MG63 (cell line): ENCODE results near the gene STXBP5. TPM values are rescaled to one million over a fixed set of nuclear protein-coding genes. Genes with fewer than 3 reads are reported as not detected.
A peak's percentile ranks its signal among the peaks of the same experiment; 100 is the strongest.

Experiments used
- DNase-seq: peaks from one replicate; pipeline ENCODE4 v3.0.0-alpha.2; 2020
- H3K27me3 ChIP-seq: fragments of 250-450 bp; sonication (Bioruptor Pico); 2 replicates; pipeline ENCODE4 v1.5.1; 2020; ENCODE audit warnings: mild to moderate bottlenecking, moderate library complexity
- H3K36me3 ChIP-seq: fragments of 250-450 bp; sonication (Bioruptor Pico); 2 replicates; pipeline ENCODE4 v1.5.1; 2020; ENCODE audit warnings: mild to moderate bottlenecking, moderate library complexity
- H3K4me3 ChIP-seq: fragments of 250-450 bp; sonication (Bioruptor Pico); 2 replicates; pipeline ENCODE4 v1.5.1; 2020; ENCODE audit warnings: mild to moderate bottlenecking, moderate library complexity
- H3K9me3 ChIP-seq: fragments of 250-450 bp; sonication (Bioruptor Pico); 2 replicates; pipeline ENCODE4 v1.5.1; 2020; ENCODE audit warnings: mild to moderate bottlenecking, moderate library complexity
- total RNA-seq: library from RNA; depleted of rRNA; stranded (reverse); fragments of >200 nt; shearing (Covaris generic); gene quantifications from 2 replicates; pipeline ENCODE4 v1.2.3, GENCODE V29; 2014; ENCODE audit warnings: low replicate concordance

Gene STXBP5
- total RNA-seq, 1 experiment from 2014 or later: 8.9 TPM

DNA sequence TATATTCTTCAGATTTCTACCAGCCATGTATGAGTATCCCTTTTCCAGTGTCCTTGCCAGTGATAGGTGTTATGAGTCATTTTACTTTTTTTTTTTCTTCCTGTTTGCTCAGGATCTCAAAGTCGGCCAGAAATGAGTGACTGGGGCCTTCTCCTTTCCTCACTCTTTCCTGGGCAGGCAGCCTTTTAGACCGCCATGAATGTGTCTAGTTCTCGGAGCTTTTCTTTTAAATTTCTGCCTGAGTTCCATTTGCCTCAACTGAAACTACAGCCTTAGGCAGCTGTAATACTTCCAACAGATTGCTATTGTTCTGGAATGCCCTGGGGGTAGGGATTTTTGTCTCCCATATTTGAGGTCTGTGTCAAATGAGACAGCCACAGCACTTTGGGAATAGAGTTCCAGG, 83.7 kb downstream of the STXBP5 start:
- no peak overlapping the region for H3K4me3 ChIP-seq
- no peaks in the 10 kb centered on the region for H3K9me3 ChIP-seq
- DNase-seq: peak; percentile 26
- H3K27me3 ChIP-seq: no peaks in the 10 kb centered on the region
- peaks cover 4% of the 10 kb centered on the region for H3K36me3 ChIP-seq

DNA sequence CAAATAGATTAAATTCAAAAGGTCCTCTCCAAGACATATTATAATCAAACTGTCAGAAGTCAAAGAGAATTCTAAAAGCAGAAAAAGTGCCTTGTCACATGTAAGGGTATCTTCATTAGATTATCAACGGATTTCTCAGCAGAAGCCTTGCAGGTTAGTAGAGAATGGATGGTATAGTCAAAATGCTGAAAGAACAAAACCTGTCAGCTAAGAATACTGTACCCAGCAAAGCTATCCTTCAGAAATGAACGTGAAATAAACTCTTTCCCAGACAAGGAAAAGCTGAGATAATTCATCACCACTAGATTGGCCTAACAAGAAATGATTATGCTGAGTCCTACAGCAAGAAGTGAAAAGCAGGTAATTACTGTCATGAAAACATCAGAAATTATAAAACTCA, 92.9 kb downstream of the STXBP5 start:
- Histone ChIP-seq H3K4me3 (no peak overlapping the region), H3K27me3 (no peaks in the 10 kb centered on the region), H3K9me3 (peaks cover 12% of the 10 kb centered on the region), H3K36me3 (peaks cover 18% of the 10 kb centered on the region)
- no peak for DNase-seq

DNA sequence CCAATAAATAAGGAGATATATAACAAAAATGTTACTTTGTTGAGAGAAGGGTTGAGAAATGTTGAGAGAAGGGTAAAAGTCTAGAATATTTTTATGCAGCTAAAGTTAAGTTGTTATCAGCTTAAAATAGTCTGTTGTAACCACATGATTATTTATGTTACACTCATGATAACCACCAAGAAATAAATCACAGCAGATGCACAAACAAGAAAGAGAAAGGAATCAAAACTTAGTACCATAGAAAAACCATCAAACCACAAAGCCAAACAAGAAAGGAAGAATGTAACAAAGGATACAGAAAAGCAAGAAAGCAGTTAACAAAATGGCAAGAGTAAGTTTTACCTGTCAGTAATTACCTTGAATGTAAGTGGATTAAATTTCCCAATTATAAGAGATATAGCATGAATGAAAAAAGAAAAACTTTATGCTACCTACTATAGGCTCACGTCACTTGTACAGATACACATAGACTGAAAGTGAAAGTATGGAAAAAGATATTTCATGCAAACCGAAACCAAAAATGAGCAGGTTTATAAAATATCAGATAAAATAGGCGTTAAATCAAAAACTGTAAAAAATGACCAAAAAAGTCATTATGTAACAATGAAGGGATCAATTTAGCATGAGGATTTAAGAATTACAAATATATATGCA, 93.6 kb downstream of the STXBP5 start:
- Histone ChIP-seq H3K27me3 (no peaks in the 10 kb centered on the region), H3K4me3 (no peak overlapping the region), H3K9me3 (peaks cover 12% of the 10 kb centered on the region), H3K36me3 (peaks cover 20% of the 10 kb centered on the region)
- no peak for DNase-seq

DNA sequence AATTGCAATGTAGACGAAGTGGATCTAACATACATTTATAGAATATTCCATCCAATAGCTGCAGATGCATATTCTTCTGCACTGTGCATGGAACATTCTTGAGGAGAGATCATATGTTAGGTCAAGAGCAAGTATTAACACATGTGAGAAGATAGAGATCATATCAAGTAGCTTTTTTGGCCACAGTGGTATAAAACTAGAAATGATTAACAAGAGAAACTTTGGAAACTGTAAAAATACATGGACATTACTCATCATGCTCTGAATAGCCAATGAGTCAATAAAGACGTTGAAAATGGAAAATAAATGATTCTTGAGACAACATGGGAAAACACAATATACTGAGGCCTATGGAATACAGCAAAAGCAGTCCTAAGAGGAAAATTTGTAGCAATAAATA, 94.2 kb downstream of the STXBP5 start:
- peaks cover 24% of the 10 kb centered on the region for H3K36me3 ChIP-seq
- no peaks in the 10 kb centered on the region for H3K27me3 ChIP-seq
- no peak for DNase-seq
- H3K9me3 ChIP-seq: peaks cover 12% of the 10 kb centered on the region
- H3K4me3 ChIP-seq: no peak overlapping the region

DNA sequence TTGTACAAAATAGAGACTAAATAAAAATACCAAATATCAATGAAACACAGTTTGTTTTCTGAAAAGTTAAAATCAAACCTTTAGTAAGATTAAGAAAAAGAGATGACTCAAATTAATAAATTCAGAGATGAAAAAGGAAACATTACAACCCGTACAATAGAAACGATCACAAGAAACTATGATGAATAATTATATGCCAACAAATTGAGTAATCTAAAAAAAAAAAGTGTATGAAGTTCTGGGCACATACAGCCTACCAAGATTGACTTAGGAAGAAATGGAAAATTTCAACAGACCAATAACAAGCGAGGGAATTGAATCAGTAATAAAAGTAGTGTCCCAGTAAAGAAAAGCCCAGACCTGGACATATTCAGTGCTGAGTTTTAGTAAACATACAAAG, 94.8 kb downstream of the STXBP5 start:
- H3K9me3 ChIP-seq: peaks cover 12% of the 10 kb centered on the region
- DNase-seq: no peak
- H3K36me3 ChIP-seq: peaks cover 29% of the 10 kb centered on the region
- H3K4me3 ChIP-seq: no peak overlapping the region
- no peaks in the 10 kb centered on the region for H3K27me3 ChIP-seq

DNA sequence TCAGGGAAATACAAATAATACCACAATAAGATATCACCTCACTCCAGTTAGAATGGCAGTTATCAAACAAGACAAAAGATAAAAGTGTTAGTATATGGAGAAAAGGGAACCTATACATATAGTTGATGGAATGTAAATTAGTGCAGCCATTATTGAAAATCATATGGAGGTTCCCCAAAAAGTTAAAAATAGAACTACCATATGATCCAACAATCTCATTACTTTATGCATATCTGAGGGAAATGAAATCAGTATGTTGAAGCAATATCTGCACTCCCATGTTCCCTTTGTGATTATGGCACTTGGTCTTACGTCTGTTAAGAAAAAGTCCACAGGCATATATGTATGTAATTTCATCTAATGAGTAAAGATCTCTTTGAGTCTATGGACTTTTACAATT, 96.9 kb downstream of the STXBP5 start:
- H3K27me3 ChIP-seq: no peaks in the 10 kb centered on the region
- no peak for DNase-seq
- H3K9me3 ChIP-seq: peaks cover 12% of the 10 kb centered on the region
- H3K4me3 ChIP-seq: no peak overlapping the region
- H3K36me3 ChIP-seq: peaks cover 34% of the 10 kb centered on the region

DNA sequence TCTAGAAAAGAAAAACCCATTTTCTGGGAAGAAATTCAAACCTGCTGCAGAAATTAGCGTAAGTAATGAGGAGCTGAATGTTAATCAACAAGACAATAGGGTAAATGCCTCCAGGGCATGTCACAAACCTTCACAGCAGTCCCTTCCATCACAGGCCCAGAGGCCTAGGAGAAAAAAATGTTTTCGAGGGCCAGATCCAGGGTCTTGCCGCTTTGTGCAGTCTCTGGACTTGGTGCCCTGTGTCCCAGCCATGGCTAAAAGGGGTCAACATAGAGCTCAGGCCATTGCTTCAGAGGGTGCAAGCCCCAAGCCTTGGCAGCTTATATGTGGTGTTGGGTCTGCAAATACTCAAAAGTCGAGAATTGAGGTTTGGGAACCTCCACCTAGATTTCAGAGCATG, 99.8 kb downstream of the STXBP5 start:
- no peak for DNase-seq
- Histone ChIP-seq H3K36me3 (peaks cover 16% of the 10 kb centered on the region), H3K9me3 (no peaks in the 10 kb centered on the region), H3K4me3 (no peak overlapping the region), H3K27me3 (no peaks in the 10 kb centered on the region)

DNA sequence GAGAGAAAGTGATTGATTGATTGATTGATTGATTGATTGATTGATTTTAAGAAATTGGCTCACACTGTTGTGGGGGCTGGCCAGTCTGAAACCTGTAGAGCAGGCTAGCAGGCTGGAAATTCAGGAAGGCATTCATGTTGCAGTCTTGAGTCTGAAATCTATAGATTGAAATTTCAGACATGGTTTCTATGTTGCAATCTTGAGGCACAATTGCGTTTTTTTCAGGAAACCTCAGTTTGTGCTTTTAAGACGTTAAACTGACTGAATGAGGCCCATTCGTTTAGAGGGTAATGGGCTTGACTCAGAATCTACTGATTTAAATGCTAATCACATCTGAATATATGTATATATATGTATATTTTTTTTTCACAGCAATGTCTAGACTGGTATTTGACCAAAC, 106.3 kb downstream of the STXBP5 start:
- Histone ChIP-seq H3K9me3 (no peaks in the 10 kb centered on the region), H3K36me3 (peaks cover 4% of the 10 kb centered on the region; the same call in 1 of the 2 replicates), H3K4me3 (no peak overlapping the region), H3K27me3 (no peaks in the 10 kb centered on the region)
- no peak for DNase-seq

DNA sequence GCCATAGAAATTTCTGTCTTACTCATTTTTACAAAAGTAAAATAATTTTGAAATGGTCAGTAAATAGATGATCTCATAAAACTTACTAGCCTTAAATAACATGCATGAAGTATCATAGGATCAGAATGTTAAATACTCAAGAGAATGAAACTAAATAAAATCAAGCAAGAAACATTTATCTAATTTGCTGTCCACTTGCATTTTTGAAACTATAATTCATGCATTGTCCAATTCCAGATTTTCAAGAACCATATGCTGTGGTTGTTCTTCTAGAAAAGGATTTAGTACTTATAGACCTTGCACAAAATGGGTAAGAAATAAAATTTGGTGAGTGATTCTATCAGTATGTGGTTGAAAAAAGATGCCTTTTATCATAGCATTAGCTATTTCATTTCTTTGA, 107.0 kb downstream of the STXBP5 start:
- Histone ChIP-seq H3K36me3 (peaks cover 4% of the 10 kb centered on the region; the same call in 1 of the 2 replicates), H3K9me3 (no peaks in the 10 kb centered on the region), H3K4me3 (no peak overlapping the region), H3K27me3 (no peaks in the 10 kb centered on the region)
- no peak for DNase-seq

DNA sequence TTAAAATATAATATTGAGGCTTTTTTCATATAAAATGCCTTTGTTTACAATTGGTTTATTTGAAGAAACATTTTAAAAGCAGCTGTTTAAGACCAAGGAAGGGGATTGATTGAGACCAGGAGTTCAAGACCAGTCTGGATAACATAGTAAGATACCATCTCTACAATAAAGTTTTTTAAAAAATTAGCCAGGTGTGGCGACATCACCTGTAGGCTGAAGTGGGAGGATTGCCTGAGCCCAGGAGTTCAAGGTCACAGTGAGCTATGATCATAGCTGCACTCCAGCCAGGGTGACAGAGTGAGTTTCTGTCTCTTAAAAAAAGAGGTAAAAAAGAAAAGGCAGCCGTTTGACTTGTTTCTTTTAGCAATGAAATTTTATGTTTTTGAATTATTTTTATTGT, 117.0 kb downstream of the STXBP5 start:
- Histone ChIP-seq H3K4me3 (no peak overlapping the region), H3K9me3 (no peaks in the 10 kb centered on the region), H3K36me3 (peaks cover 6% of the 10 kb centered on the region), H3K27me3 (no peaks in the 10 kb centered on the region)
- no peak for DNase-seq

DNA sequence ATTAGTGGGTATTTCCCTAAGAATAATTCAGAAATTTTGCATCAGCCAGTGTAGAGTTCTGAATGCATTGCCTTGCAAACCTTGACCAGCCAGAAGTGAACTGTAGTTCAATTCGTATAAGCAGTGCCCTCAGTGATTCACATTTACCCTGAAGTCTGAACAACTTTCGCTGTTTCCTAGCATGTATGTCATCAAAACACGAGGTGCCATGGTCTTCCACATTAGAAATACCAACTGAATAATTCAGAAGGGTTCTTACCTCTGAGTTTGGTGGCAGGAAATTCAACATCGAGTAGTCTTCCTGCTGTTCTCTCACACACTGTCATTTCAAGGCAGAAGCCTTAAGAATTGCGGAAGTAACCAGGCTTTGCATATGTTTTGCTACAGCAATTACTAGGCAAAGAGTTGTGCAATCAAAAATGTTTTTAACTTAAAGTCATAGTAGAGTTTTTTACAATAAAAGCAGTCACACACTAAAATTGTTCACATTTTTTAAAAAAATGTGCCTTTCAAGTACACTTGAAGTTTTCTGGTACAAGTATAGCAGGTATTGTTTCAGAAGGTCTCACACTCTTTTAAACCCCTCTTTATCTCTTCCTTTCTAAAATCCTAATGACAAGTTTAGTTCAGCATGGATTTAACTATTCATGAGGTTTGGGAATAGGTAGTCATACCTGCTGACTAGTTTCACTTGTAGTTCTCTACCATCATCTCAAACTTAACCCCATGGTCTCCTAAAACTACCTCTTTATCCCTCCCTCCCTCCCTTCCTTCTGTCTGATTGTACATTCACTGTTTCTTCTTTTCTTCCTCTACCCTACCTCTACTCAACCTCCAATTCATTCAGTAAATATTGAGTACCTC, 118.3 kb downstream of the STXBP5 start:
- Histone ChIP-seq H3K36me3 (peaks cover 7% of the 10 kb centered on the region), H3K9me3 (no peaks in the 10 kb centered on the region), H3K4me3 (no peak overlapping the region), H3K27me3 (no peaks in the 10 kb centered on the region)
- DNase-seq: no peak

DNA sequence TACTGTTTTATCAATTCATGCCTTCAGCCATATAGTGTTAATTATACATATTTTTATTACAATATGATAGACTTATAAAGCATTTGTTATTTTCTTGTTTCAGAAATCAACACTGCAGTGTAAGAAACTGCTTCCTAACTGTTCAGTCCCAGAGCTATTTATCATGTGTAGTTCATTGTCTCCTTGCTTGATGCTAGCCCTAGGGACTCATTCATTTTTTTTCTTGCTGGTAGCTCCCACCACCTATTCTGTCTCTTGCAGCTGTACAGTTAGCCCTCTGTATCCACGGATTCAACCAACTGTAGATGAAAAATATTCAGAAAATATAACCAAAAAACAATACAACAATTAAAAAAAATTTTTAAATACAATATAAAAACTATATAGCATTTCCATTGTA, 121.3 kb downstream of the STXBP5 start:
- DNase-seq: no peak
- Histone ChIP-seq H3K9me3 (no peaks in the 10 kb centered on the region), H3K36me3 (peaks cover 9% of the 10 kb centered on the region; the same call in 1 of the 2 replicates), H3K27me3 (no peaks in the 10 kb centered on the region), H3K4me3 (no peak overlapping the region)

DNA sequence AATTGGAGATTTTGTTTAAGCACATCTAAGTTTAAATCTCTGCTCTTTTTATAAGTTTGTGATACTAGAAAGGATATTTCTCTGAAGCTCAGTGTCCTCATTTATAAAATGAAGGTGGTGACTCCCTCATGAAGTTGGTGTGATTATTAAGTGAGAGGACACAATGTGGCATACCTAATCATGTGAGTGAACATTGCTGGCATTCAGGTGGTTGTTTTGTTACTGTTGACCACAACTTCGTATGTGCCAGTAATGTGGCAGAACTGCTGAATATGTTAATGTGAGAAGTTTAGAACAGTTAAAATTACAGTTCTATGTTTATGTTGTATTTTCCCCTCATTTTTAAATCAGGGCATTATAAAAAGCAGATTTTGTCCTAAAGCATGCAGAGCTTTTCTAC, 127.2 kb downstream of the STXBP5 start:
- no peak overlapping the region for H3K4me3 ChIP-seq
- no peaks in the 10 kb centered on the region for H3K9me3 ChIP-seq
- no peak for DNase-seq
- H3K27me3 ChIP-seq: no peaks in the 10 kb centered on the region
- H3K36me3 ChIP-seq: peaks cover 3% of the 10 kb centered on the region; the same call in 1 of the 2 replicates

DNA sequence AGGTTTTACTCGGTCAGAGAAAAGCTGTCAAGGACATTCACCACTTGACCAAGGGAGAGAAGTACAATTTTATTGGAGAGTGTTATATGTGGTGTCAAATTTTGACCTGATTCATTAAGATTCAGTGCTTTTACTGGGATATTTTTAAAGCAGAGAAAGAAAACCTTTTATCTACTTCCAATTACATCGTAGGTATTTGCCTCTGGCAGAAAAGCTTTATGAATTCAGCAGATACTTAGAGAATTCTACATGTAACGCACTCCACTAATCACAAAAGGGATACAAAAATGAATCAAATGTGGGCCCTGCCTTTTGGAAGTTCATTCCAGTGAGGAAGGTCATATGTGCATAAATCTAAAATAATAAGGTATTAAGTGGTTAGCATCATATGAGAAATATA, 133.7 kb downstream of the STXBP5 start:
- H3K4me3 ChIP-seq: no peak overlapping the region
- H3K9me3 ChIP-seq: no peaks in the 10 kb centered on the region
- no peaks in the 10 kb centered on the region for H3K36me3 ChIP-seq
- no peak for DNase-seq
- no peaks in the 10 kb centered on the region for H3K27me3 ChIP-seq

DNA sequence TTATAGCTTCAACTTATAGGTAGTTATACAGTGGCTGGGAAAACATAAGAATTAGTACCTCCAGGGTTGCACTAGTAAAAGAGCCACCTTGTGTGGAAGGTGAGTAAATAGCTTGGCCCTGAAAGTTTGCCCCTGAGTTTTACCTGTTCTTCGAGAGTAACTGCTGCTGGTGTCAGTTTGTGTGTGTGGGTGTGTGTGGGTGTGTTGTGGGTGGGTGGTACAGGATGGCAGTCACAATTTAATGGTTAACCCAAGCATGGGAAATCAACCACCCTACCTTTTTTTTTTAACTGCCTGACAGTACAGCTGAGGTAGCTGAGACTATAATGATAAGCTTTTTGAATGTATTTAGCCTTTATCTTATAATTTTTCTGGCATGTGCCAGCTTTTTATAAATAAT, 137.3 kb downstream of the STXBP5 start:
- Histone ChIP-seq H3K36me3 (peaks cover 3% of the 10 kb centered on the region; the same call in 1 of the 2 replicates), H3K27me3 (no peaks in the 10 kb centered on the region), H3K4me3 (no peak overlapping the region), H3K9me3 (no peaks in the 10 kb centered on the region)
- DNase-seq: no peak

DNA sequence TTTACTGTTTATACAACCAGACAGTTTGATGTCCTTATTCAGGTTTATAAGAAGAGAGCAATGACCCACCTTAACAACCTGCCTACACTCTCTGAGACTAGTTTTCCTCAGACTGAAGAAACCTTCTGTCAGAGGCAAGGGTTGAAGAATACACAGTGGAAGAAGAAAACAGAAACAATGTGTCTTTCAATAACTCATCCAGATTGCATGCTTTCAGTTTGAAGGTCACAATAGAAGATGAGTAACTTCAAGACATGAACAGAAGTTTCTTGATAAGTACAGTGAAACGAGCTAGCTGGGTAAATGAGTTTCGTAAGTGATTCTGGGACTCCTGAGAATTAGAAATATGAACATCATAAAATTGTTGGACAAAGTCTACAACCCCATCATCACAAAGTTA, 141.7 kb downstream of the STXBP5 start:
- peaks cover 3% of the 10 kb centered on the region; the same call in 1 of the 2 replicates for H3K36me3 ChIP-seq
- no peak for DNase-seq
- H3K4me3 ChIP-seq: no peak overlapping the region
- no peaks in the 10 kb centered on the region for H3K27me3 ChIP-seq
- H3K9me3 ChIP-seq: no peaks in the 10 kb centered on the region

DNA sequence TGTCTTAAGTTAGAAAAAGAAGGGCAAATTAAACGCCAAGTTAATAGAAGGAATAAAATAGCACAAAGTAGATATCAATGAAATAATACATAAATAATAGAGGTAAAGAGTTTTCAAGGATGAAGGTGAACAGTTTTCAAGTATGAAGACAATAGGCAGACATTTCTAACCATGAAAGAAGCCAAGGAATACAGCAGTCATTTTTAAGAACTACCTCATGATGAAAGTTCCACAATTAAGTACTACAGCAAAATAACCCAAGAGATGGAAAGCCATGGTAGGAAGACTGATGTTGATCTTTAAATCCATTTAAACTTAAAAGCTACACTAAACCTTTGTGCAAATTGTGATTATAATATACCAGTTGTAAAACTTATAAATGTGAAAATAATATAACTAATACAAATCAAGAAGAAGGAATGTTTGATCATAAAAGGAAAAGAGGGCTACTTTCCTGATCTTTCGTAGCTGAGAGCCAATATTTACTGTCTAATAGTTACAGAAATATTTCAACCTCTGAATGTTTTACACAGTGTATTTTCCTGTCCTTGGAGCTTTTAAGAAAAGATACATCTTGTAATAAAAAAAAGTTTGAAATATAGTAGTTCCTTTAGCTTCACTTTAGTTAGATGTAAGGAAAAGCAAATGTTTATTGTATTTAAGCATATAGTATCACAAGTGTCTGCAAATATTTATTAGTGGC, 143.1 kb downstream of the STXBP5 start:
- no peak overlapping the region for H3K4me3 ChIP-seq

More for the DNA sequence above, 143.1 kb downstream of the STXBP5 start:
- H3K27me3 ChIP-seq: no peaks in the 10 kb centered on the region
- no peaks in the 10 kb centered on the region for H3K9me3 ChIP-seq
- peaks cover 3% of the 10 kb centered on the region; the same call in 1 of the 2 replicates for H3K36me3 ChIP-seq
- no peak for DNase-seq
